ENCODE results near the gene FHOD3.

DNA sequence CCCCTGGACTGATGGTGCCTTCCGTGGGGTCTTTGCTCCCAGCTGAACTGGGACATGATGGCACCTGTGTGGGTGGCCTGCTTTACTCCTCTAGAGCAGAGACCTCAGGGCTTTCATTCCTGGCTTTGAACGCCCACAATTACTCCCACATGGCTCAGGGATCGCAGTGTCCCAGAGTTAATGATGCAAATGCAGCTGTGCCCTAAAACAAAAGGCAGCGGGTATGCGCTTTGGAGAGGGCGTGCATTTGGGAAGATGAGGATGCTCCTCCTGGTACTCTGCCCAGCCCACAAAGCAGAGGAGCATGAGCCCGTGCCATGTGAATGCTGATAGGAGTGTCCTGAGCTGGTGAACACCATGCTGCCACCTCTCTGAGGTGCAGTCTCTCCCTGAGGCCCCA lies 173.4 kb downstream of the FHOD3 start:
- TF ChIP-seq, protein P1, sequence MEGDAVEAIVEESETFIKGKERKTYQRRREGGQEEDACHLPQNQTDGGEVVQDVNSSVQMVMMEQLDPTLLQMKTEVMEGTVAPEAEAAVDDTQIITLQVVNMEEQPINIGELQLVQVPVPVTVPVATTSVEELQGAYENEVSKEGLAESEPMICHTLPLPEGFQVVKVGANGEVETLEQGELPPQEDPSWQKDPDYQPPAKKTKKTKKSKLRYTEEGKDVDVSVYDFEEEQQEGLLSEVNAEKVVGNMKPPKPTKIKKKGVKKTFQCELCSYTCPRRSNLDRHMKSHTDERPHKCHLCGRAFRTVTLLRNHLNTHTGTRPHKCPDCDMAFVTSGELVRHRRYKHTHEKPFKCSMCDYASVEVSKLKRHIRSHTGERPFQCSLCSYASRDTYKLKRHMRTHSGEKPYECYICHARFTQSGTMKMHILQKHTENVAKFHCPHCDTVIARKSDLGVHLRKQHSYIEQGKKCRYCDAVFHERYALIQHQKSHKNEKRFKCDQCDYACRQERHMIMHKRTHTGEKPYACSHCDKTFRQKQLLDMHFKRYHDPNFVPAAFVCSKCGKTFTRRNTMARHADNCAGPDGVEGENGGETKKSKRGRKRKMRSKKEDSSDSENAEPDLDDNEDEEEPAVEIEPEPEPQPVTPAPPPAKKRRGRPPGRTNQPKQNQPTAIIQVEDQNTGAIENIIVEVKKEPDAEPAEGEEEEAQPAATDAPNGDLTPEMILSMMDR (IDR thresholded peaks at IDR 0.05): no peak
- TF ChIP-seq EZH2 (IDR thresholded peaks at IDR 0.05; ENCODE audit: borderline replicate concordance, insufficient read depth, low read depth, low read length, poor library complexity, severe bottlenecking): no peak

All from B cell (primary cell).